HG02970 (cell line): ENCODE data around the gene DMP1.

Experiments used
- ATAC-seq: cut with Tn5 transposase; IDR thresholded peaks from one replicate; pipeline ENCODE4 v1.9.1; 2021; ENCODE audit warnings: mild to moderate bottlenecking, moderate library complexity, moderate number of reproducible peaks; ENCODE audit not compliant: unreplicated experiment, low FRiP score

Gene DMP1

GRCh38 chr4:87649980-87650379, at the start of gene DMP1:
TSS of gene DMP1 (plus strand) at chr4:87650280. CDS start at chr4:87656493, 6,213 bp downstream.
- no peak for ATAC-seq

- ATAC-seq = no peak
Measured at GRCh38 chr4:87601361-87601760, 48.7 kb upstream of the DMP1 start.

GRCh38 chr4:87608229-87608628, 41.9 kb upstream of the DMP1 start, which contains the start of gene DSPP:
TSS of gene DSPP (plus strand) at chr4:87608529. CDS start at chr4:87610909, 2,380 bp downstream.
- ATAC-seq = no peak

- ATAC-seq = no peak
Measured at GRCh38 chr4:87614292-87614890, 35.7 kb upstream of the DMP1 start.

- no peak for ATAC-seq
Measured at GRCh38 chr4:87616268-87616667, 33.8 kb upstream of the DMP1 start.

GRCh38 chr4:87620086-87620485, 30.0 kb upstream of the DMP1 start:
- ATAC-seq = no peak

- no peak for ATAC-seq
Measured at GRCh38 chr4:87620491-87620890, 29.6 kb upstream of the DMP1 start.

GRCh38 chr4:87622303-87622702, 27.8 kb upstream of the DMP1 start:
- no peak for ATAC-seq

- no peak for ATAC-seq
Measured at GRCh38 chr4:87624698-87625097, 25.4 kb upstream of the DMP1 start.

- ATAC-seq = no peak
Measured at GRCh38 chr4:87631668-87632067, 18.4 kb upstream of the DMP1 start.

GRCh38 chr4:87632469-87632868, 17.6 kb upstream of the DMP1 start:
- ATAC-seq = no peak

- no peak for ATAC-seq
Measured at GRCh38 chr4:87633243-87633642, 16.8 kb upstream of the DMP1 start.

GRCh38 chr4:87644286-87644685, 5.8 kb upstream of the DMP1 start:
- ATAC-seq = no peak

GRCh38 chr4:87650938-87651337, 858 bp downstream of the DMP1 start:
- ATAC-seq = no peak

GRCh38 chr4:87651941-87652340, 1.9 kb downstream of the DMP1 start:
- no peak for ATAC-seq

GRCh38 chr4:87654487-87655044, 4.5 kb downstream of the DMP1 start:
- ATAC-seq = no peak

GRCh38 chr4:87657525-87657924, 7.4 kb downstream of the DMP1 start:
- ATAC-seq = no peak

GRCh38 chr4:87659247-87659931, 9.3 kb downstream of the DMP1 start:
- ATAC-seq = no peak

- no peak for ATAC-seq
Measured at GRCh38 chr4:87662871-87663270, 12.8 kb downstream of the DMP1 start.

- ATAC-seq = no peak
Measured at GRCh38 chr4:87669373-87669772, 19.3 kb downstream of the DMP1 start.

GRCh38 chr4:87677731-87678130, 27.7 kb downstream of the DMP1 start:
- no peak for ATAC-seq
